Kidney glomerular epithelial cell (primary cell): ENCODE results near the gene TMEM38A.

Source experiments
- DNase-seq: peaks from one replicate; lab custom pipeline; 2025; lab: John Stamatoyannopoulos, UW

The TMEM38A gene, protein sequence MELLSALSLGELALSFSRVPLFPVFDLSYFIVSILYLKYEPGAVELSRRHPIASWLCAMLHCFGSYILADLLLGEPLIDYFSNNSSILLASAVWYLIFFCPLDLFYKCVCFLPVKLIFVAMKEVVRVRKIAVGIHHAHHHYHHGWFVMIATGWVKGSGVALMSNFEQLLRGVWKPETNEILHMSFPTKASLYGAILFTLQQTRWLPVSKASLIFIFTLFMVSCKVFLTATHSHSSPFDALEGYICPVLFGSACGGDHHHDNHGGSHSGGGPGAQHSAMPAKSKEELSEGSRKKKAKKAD

DNA sequence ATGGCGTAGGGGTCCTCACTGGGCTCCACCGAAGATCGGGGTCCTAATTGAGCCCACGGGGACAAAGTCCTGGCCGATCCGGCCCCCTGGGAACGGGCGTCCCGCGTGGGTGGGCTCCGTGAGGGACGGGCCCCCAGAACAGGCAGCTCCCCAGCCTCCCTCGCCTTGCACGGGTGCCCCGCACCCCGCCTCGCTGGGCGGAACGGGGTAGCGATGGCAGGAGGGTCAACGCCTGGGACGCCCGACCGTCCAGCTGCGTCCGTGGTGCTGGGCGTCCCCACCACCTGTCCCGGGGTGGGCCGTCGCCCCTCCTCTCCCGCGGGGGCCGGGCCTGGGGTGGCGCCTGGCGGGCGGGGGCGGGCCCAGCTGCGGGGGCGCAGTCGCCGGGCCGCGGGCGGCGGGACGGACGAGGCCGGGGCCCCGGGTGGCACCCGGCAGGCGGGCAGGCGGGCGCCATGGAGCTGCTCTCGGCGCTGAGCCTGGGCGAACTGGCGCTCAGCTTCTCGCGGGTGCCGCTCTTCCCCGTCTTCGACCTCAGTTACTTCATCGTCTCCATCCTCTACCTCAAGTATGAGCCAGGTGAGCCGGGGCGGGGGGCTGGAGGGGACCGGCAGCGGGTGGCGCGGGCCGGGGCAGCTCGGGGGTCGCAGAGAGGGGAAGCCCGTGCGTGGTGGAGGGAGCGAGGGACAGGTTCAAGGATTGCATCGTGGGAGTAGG is at the start of gene TMEM38A:
TMEM38A (plus strand) TSS at position 377 of the 717 bp plus-strand sequence; CDS start at position 456, 79 bp downstream.
- DNase-seq: no peak

DNA sequence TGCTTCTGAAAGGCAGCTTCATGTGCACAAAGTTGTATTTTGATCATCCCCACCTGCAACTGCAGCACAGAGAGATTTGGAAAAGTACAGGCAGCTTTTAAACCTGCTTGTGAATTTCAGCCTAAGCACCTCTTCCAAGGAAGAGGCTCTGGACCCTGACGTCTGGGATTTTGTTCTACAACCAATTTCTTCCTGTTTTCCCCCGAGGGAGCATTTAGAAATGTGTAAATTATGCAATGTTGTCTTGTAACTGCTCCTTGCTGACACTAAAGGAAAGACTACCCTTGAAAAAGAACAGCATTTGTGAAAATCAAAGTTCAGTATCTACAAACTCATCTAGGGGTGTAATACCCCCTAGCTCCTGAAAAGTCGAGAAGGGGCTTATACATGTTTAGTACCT is 48.3 kb upstream of the TMEM38A start:
- no peak for DNase-seq

- DNase-seq: no peak
Observed at GRCh38 chr19:16613841-16614240, 47.1 kb upstream of the TMEM38A start.

GRCh38 chr19:16614941-16615340 is 46.0 kb upstream of the TMEM38A start:
- DNase-seq: no peak

GRCh38 chr19:16615808-16616207 is 45.1 kb upstream of the TMEM38A start:
- no peak for DNase-seq

GRCh38 chr19:16618248-16618647 is 42.7 kb upstream of the TMEM38A start:
- DNase-seq: no peak

DNA sequence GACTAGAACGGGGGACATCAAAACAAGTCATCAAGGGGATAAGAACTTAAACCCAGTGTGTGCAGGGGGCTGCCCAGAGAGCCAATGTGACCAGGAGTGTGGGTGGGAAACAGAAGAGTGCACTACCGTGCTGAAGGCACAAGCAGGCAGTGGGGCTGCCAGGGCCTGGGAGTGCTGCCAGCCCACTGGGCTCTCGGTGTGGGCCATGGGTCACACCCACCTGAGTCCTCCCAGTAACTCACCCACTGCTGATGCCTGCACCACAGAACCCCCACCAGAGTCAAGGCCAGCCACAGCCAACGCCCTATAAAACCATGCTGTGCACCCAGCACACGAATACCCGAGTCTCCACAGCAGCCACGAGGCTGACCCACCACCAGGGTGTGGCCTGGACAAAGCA is 41.5 kb upstream of the TMEM38A start:
- DNase-seq: no peak

- DNase-seq: no peak
Observed at GRCh38 chr19:16620018-16620417, 40.9 kb upstream of the TMEM38A start.

GRCh38 chr19:16620584-16620983 is 40.4 kb upstream of the TMEM38A start:
- DNase-seq: no peak

DNA sequence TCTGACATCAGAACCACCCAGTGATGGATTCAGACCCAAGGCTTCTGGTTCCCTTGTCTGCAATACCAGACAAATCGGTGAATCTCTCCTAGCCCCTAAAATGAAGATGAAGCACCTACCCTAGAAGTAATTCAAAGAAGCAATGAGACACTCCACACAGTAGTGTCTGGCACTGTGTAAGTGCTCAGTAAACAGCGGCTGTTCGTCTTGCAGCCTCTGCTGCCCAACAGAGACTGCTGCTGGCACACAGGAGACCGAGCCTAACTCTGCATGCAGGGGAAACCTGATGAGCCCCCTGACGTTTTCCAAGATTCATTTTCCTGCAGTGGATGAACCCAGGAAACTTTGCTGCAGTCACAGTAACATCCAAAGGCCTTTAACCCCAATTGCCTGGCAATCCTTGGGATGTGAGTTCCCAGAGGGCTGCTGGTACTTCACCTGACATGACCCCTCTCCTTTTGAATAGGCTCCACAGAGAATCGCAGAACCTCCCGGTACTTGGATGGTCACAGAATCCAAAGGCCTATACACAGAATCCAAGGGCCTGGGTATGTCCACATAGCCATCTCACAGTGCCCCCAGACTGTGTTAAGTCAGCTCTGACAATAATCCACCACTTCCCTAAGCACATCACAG is 39.7 kb upstream of the TMEM38A start:
- no peak for DNase-seq

DNA sequence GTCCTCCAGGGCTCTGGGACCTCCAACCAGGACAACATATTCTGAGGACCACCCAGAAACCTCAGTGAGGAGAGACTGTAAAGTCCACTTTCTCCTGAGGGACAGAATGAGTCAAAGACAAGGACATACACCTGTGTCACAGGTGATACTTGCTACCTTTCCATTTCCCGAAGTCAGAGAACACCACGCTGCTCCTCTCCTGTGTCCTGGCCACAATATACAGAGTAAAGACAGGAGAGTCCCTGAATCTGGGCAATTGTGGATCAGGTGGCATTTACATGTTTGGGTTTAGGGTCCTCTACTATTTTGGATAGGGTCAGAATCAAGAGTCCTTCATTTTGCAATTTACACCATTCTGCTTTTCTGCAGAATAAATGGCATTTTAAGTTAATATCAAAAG is 37.9 kb upstream of the TMEM38A start:
- DNase-seq: no peak

- no peak for DNase-seq
Observed at GRCh38 chr19:16623576-16623975, 37.4 kb upstream of the TMEM38A start.

GRCh38 chr19:16624236-16624635 is 36.7 kb upstream of the TMEM38A start:
- no peak for DNase-seq

DNA sequence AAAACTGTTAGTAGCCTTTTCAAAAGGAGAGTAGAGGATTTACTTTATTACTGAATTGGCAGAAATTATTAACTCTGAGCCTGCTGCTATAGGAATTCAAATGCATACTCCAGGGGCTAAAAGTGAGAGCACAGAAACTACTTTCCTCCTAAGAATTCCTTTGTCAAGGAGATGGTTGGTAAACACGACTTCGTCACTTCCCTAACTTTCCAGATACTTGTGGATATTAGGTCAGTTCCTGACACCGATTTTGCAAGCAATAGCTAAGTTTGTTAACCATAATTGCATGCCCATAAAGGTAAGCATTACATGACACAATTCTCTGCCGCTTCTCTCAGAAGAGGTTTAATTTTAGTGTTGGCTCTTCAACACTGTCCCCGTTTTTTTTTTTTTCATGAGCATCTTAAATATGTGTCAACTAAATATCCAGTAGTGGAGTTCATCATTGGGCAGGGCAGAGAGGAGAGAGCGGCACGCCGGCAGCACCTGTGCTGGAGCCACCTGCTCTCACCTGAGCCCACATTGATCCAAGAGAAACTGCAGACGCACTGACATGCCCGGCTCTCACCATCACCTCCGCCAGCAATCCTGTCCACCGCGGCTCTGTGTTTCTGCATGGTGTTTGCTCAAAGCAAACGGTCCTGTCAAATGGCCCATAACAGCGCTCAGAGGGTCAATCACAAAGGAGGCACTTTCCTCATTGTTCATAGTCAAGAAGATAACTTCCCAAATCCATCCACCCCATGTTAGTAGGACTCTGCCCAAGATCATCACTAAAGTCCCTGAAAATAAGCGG is 35.6 kb upstream of the TMEM38A start:
- DNase-seq: no peak

DNA sequence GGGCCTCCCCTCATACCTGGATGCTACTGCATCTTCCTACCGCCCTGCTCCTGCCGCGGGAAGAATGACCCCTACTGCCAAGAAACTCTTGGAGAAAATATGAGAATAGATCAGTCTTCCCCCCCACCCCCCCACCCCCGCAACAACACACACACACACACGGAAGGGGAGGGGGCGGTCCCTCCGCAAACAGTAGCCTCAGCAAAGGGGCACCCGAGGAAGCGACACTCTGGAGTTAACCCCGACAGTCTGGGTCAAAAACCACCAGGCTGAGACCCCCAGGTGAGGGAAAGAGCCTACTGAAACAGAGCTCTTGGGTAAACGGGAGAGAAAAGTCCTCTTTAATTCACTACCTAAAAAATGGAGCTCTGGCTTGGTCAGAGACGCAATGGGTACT is 34.1 kb upstream of the TMEM38A start:
- no peak for DNase-seq

DNA sequence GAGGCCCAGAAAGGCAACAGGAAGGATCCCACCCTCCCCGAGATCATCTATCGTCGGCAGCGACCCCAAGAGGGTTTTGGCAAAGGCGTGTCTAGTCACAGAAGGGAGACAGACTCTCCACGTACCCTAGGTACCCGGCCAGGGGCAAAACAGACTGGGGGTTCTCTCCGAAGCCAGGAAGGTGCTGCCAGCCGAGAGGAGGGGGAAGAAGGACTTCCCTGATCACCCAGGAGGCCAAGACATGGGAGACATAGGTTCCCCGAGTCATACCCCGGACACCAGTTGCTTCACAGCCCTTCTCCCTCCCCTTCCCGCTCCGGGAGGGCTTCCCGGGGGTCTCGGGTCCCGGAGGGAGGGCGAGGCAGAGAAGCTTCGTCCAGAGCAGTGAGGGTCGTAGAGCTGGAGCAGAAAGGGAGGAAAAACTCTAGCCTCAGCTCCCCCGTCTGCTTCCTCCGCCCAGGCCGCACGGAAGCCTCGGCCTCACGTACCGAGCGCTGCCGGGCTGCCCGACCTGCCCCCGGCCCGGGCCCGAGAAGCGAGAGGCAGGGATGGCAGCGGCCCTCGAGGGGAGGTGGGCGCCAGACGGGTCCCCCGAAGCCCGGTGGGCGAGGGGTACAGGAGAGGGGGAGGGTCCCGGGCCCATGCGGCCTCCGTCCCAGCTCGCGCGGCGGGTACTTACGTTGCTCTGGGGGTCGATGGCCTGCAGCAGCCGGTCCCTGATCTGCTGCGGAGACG is 33.6 kb upstream of the TMEM38A start:
- no peak for DNase-seq

DNA sequence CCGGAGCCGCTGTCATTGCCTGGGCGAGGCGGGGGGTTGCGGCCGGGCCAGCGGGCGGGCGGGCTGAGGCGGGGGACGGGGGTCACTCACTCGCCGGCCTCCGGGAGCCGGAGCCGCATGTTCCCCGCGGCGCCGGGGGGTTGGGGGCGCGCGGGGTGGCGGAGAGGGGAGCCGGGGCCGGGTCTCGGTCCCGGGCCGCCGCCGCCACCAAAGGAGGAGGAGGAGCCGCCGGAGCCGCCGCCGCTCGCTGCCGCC is 33.1 kb upstream of the TMEM38A start:
- DNase-seq: no peak

GRCh38 chr19:16628183-16628983 is 32.6 kb upstream of the TMEM38A start, which contains the start of gene MED26:
Gene MED26, minus strand, starts transcription at chr19:16628204. Its CDS starts 261 bp downstream, at chr19:16627943.
- peak; percentile 85 for DNase-seq

- DNase-seq: no peak
Observed at GRCh38 chr19:16628984-16629691, 31.8 kb upstream of the TMEM38A start.

GRCh38 chr19:16631465-16631864 is 29.5 kb upstream of the TMEM38A start:
- DNase-seq: no peak
